HPDE6-E6E7 (cell line): ENCODE results near the gene FCRL3.

Experiments
- DNase-seq: peaks from one replicate; pipeline ENCODE4 v3.0.0; 2011; ENCODE audit warnings: missing footprints; ENCODE audit errors: extremely low spot score

FCRL3 gene

GRCh38 chr1:157682710-157683437 is 17.7 kb downstream of the FCRL3 start:
- DNase-seq = no peak

GRCh38 chr1:157678721-157679120 is 21.8 kb downstream of the FCRL3 start:
- no peak for DNase-seq

DNA sequence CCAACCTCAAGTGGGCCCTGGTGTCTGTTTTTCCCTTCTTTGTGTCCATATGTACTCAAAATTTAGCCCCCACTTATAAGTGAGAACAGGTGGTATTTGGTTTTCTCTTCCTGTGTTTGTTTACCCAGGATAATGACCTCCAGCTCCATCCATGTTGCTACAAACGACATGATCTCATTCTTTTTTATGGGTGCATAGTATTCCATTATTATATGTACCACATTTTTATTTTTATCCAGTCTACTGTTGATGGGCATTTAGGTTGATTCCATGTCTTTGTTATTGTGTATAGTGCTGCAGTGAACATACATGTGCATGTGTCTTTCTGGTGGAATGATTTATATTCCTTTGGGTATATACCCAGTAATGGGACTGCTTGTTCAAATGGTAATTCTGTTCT is 27.6 kb downstream of the FCRL3 start:
- DNase-seq = no peak

- DNase-seq = no peak
Observed at GRCh38 chr1:157671895-157672294, 28.7 kb downstream of the FCRL3 start.

DNA sequence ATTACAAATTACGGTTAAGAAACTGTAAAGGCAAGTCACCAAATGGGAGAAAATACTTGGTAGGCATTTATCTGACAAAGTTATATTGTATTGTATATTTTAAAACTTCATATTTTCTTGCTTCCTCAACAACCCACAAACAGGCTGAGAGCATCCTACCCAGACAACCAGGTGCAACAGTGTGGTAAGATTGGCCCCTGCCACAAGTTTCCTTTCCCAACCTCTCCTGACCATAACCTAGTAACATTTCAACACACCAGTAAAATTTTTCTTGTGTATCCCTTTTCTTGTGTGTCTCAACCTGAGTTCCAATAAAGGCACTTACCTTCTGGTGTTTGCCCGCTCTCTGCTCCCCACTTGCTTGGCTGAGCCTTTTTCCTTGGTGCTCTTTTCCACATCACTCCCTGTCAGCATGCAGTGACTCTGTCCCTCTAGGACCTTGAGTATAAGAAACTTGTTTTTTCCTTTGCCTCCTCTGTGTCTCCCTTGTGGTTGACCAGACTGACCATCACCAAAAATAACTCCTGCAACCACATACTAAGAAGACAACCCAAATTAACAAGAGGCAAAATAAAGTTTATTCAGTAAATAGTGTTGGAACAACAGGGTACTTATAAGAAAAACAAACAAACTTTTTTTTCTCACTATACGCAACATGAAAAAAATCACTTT is 40.9 kb downstream of the FCRL3 start:
- no peak for DNase-seq

DNA sequence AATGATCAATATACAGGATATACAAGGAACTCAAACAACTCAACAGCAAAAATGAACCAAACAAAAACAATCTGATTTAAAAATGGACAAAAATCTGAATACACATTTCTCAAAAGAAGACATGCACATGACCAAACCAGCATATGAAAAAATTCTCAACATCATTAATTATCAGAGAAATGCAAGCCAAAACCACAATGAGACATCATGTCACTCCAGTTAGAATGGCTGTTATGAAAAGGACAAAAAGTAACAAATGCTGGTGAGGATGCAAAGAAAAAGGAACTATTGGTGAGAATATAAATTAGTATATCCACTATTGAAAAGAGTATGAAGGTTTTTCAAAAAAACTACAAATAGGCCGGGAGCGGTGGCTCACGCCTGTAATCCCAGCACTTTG is 42.0 kb downstream of the FCRL3 start:
- no peak for DNase-seq

DNA sequence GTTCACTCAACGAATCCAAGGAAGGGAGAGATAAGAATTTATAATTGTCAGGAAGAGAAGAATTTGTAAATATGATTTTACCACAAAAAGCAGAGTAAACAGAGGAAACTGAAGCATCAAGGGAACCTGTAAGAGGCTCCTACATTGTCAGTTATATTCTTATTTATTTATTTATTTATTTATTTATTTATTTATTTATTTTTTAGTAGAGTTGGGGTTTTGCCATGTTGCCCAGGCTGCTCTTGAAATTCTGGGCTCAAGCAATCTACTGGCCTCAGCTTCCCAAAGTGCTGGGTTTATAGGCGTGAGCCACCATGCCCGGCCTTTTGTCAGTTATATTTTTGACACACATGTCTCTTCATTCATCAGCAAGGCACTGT is 47.1 kb downstream of the FCRL3 start:
- DNase-seq = no peak

DNA sequence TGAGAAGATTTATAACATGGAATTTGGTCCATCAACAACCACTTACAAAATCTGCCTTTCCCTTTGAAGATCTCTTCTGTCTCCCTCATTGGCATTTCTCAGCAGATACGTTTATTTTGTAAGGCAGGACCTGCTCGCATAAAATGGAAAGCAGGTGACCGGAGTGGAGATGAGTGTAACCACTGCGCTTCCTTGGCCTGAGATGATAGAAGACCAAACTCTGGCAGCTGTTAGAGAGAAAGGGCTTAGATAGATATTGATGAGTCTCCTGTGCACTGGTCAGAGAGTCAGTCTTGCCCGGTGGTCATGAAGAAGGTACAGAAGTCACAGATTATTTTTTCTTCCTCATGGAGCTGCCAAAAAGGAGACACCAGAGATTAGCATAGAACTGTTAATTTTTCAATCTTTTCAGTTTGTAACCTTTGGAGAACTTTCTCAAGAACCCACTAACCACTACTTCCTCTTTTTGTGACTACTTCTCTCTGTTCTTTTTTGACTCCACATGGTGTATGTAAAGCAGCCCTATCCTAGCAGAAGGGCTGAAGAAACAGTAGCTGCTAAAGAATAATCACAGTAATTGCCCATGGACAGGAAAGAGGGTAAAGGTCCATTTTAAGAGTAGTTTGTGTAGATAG is 47.6 kb downstream of the FCRL3 start:
- no peak for DNase-seq

DNA sequence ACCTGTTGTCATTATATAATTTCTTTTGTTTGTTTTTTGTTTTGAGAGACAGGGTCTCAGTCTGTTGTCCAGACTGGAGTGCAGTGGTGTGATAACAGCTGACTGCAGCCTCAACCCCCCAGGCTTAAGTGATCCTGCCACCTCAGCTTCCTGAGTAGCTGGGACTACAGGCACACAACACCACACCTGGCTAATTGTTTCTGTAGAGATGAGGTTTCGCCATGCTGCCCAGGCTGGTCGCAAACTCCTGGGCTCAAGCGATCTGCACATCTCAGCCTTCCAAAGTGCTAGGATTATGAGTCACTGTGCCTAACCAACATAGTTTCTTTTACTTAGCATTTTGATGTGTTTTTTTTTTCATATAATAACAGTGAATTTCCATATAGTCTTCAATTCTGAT is 52.3 kb downstream of the FCRL3 start:
- no peak for DNase-seq

DNA sequence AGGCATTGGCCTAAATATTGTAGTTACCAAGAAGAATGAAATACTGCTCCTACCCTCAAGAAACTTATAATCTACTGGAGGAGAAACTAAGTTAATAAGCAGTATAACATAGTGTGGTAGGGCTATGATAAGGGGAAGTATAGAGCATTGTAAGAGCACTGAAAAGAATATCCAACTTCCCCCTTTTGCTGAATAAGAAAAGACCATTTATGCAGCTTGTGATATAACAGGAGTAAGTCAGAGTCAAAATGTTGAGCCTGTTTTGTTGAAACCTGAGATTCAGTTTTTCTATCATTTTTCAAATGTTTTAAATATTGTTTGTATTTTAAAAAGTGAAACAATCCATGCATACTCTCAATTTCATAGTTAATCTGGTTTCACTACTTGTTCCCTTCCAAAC is 54.4 kb downstream of the FCRL3 start:
- no peak for DNase-seq

GRCh38 chr1:157641177-157641576 is 59.4 kb downstream of the FCRL3 start:
- DNase-seq = no peak

- DNase-seq = no peak
Observed at GRCh38 chr1:157639800-157640199, 60.8 kb downstream of the FCRL3 start.

- no peak for DNase-seq
Observed at GRCh38 chr1:157628773-157629172, 71.8 kb downstream of the FCRL3 start.
